Activated CD4-positive, alpha-beta memory T cell treated with anti-CD3 and anti-CD28 coated beads, Interleukin-2, amount 10 ng/mL, durations not matched to agents 7 days and 5 days (primary cell): ENCODE measurements around the gene OR10K1. TPM values are rescaled to one million over a fixed set of nuclear protein-coding genes. Genes with fewer than 3 reads are reported as not detected.
"Not testable (repeated sequence)": the region's sequence is repeated elsewhere in the genome, so short reads cannot be mapped to it uniquely, and the experiment has no call there.

ENCODE experiments used
- CTCF ChIA-PET: fragments of 350-600 bp; sonication (Branson Sonifier 250); formaldehyde crosslinking; loops from one replicate; lab custom pipeline; 2021; ENCODE audit warnings: antibody characterized with exemption, inconsistent platforms; lab: Charles Lee
- POLR2A ChIA-PET: fragments of 350-600 bp; sonication (Branson Sonifier 250); formaldehyde crosslinking; loops from one replicate; lab custom pipeline; 2021; ENCODE audit warnings: antibody characterized with exemption; lab: Charles Lee
- DNase-seq: peaks from one replicate; pipeline ENCODE4 v3.0.0-alpha.2; 2020
- H3K27ac Mint-ChIP-seq: one replicate; pipeline ENCODE4 v1.8.0; 2021; ENCODE audit warnings: mild to moderate bottlenecking, mixed read lengths
- H3K27me3 Mint-ChIP-seq: one replicate; pipeline ENCODE4 v1.8.0; 2021; ENCODE audit warnings: mixed read lengths
- H3K36me3 Mint-ChIP-seq: one replicate; pipeline ENCODE4 v1.8.0; 2021; ENCODE audit warnings: low read depth, mixed read lengths
- H3K4me1 Mint-ChIP-seq: one replicate; pipeline ENCODE4 v1.8.0; 2021; ENCODE audit warnings: mixed read lengths
- H3K4me3 Mint-ChIP-seq: one replicate; pipeline ENCODE4 v1.8.0; 2021; ENCODE audit warnings: mild to moderate bottlenecking, mixed read lengths
- H3K9me3 Mint-ChIP-seq: one replicate; pipeline ENCODE4 v1.8.0; 2021; ENCODE audit warnings: mixed read lengths
- total RNA-seq, 2 experiments: library from RNA; stranded (reverse); gene quantifications; one replicate each; pipeline ENCODE4 v1.2.3, GENCODE V29; 2021

The OR10K1 gene
- not detected for total RNA-seq

GRCh38 chr1:158461534-158461933, at the start of gene OR10K1:
Gene OR10K1 (plus strand): TSS chr1:158461834. CDS start chr1:158465562, 3,728 bp downstream.
- Mint-ChIP-seq H3K4me3 (no peak within 1 kb of the TSS), H3K4me1 (no peaks in the 10 kb centered on the region), H3K36me3 (no peaks in the 10 kb centered on the region), H3K27me3 (peaks cover 13% of the 10 kb centered on the region), H3K9me3 (no peaks in the 10 kb centered on the region), H3K27ac (no peak within 1 kb of the TSS)
- no peak for DNase-seq
- CTCF ChIA-PET = no interaction called here
- POLR2A ChIA-PET = no interaction called here

DNA sequence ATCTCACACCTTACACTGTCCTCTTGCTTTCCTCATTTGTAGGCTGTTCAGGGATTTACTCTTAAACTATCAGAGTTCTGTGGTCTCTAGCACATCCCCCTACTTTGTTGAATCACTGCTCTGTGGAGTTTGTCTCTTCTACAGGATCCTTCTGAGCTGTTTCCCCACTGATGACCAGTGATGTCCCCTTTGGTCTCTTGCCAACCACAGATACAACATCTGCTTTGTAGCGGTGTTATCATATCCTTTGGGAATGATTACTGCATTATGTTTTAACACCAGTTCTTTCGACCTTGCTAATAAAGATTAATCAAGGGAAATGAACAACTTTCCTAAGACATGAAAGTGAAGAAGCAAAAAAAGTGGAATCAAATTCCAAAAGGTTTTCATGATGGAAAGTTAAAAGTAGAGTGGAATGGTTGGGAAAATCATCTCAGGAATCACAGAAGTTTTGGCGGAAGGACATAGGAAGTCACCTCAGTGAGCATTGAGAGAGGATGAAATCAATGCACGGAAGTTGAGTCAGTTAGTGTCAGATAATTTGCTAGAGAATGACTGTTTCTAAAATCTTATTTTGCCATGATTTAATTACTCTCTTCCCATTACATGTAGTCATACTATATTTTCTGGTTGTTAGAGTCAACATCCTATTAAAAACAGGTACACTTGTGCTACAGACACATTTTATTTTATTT, 46.8 kb upstream of the OR10K1 start:
- H3K27me3 Mint-ChIP-seq = peaks cover 3% of the 10 kb centered on the region
- H3K4me1 Mint-ChIP-seq = no peaks in the 10 kb centered on the region
- H3K9me3 Mint-ChIP-seq = no peaks in the 10 kb centered on the region
- no peak for DNase-seq
- H3K36me3 Mint-ChIP-seq = no peaks in the 10 kb centered on the region
- ChIA-PET CTCF (no interaction called here), POLR2A (interaction anchor here (0.8 kb wide), 1 partner anchor 10 kb away, joined by 3 read pairs; no protein-coding TSS in a partner anchor)
- no peak overlapping the region for H3K4me3 Mint-ChIP-seq
- H3K27ac Mint-ChIP-seq = no peak overlapping the region

- Mint-ChIP-seq H3K9me3 (no peaks in the 10 kb centered on the region), H3K27ac (no peak overlapping the region), H3K4me1 (no peaks in the 10 kb centered on the region), H3K36me3 (no peaks in the 10 kb centered on the region), H3K27me3 (peaks cover 3% of the 10 kb centered on the region), H3K4me3 (no peak overlapping the region)
- ChIA-PET POLR2A (no interaction called here), CTCF (no interaction called here)
- no peak for DNase-seq
Observed at GRCh38 chr1:158417586-158417985, 44.0 kb upstream of the OR10K1 start.

- Mint-ChIP-seq H3K4me3 (no peak overlapping the region), H3K36me3 (no peaks in the 10 kb centered on the region), H3K27ac (no peak overlapping the region), H3K4me1 (no peaks in the 10 kb centered on the region), H3K9me3 (no peaks in the 10 kb centered on the region), H3K27me3 (no peaks in the 10 kb centered on the region)
- CTCF ChIA-PET = no interaction called here
- no peak for DNase-seq
- POLR2A ChIA-PET = no interaction called here
Observed at GRCh38 chr1:158422212-158422611, 39.4 kb upstream of the OR10K1 start.

- CTCF ChIA-PET = no interaction called here
- Mint-ChIP-seq H3K4me1 (no peaks in the 10 kb centered on the region), H3K27ac (no peak overlapping the region), H3K4me3 (no peak overlapping the region), H3K9me3 (peaks cover 7% of the 10 kb centered on the region), H3K27me3 (no peaks in the 10 kb centered on the region), H3K36me3 (no peaks in the 10 kb centered on the region)
- POLR2A ChIA-PET = no interaction called here
- no peak for DNase-seq
Observed at GRCh38 chr1:158425027-158425426, 36.6 kb upstream of the OR10K1 start.

GRCh38 chr1:158426137-158426536, 35.5 kb upstream of the OR10K1 start, which contains the start of gene OR10K2:
Gene OR10K2 (minus strand): TSS chr1:158426237. CDS start chr1:158420866, 5,371 bp downstream.
- POLR2A ChIA-PET = no interaction called here
- no peaks in the 10 kb centered on the region for H3K36me3 Mint-ChIP-seq
- CTCF ChIA-PET = no interaction called here

DNA sequence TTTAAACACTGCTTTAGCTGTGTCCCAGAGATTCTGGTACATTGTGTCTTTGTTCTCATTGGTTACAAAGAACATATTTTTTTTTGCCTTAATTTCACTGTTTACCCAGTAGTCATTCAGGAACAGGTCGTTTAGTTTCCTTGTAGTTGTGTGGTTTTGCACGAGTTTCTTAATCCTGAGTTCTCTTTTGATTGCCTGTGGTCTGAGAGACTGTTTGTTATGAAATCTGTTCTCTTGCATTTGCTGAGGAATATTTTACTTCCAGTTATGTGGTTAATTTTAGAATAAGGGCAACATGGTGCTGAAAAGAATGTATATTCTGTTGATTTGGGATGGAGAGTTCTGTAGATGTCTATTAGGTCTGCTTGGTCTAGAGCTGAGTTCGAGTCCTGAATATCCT, 31.5 kb upstream of the OR10K1 start:
- DNase-seq, H3K27me3 Mint-ChIP-seq, H3K27ac Mint-ChIP-seq, H3K9me3 Mint-ChIP-seq, H3K4me3 Mint-ChIP-seq, H3K4me1 Mint-ChIP-seq, H3K36me3 Mint-ChIP-seq, POLR2A ChIA-PET, CTCF ChIA-PET: not testable (repeated sequence)

More at GRCh38 chr1:158426137-158426536, 35.5 kb upstream of the OR10K1 start, which contains the start of gene OR10K2:
- no peak within 1 kb of the TSS for H3K27ac Mint-ChIP-seq
- no peaks in the 10 kb centered on the region for H3K27me3 Mint-ChIP-seq
- H3K4me3 Mint-ChIP-seq = no peak within 1 kb of the TSS
- no peak for DNase-seq
- peaks cover 7% of the 10 kb centered on the region for H3K9me3 Mint-ChIP-seq
- no peaks in the 10 kb centered on the region for H3K4me1 Mint-ChIP-seq

GRCh38 chr1:158434741-158435140, 26.9 kb upstream of the OR10K1 start:
- no peaks in the 10 kb centered on the region for H3K9me3 Mint-ChIP-seq
- peaks cover 16% of the 10 kb centered on the region for H3K27me3 Mint-ChIP-seq
- CTCF ChIA-PET = no interaction called here
- POLR2A ChIA-PET = no interaction called here
- no peaks in the 10 kb centered on the region for H3K36me3 Mint-ChIP-seq
- H3K4me1 Mint-ChIP-seq = no peaks in the 10 kb centered on the region
- H3K4me3 Mint-ChIP-seq = no peak overlapping the region
- DNase-seq = no peak
- no peak overlapping the region for H3K27ac Mint-ChIP-seq

GRCh38 chr1:158445376-158445775, 16.3 kb upstream of the OR10K1 start:
- ChIA-PET CTCF (no interaction called here), POLR2A (no interaction called here)
- no peaks in the 10 kb centered on the region for H3K4me1 Mint-ChIP-seq
- peaks cover 9% of the 10 kb centered on the region for H3K27me3 Mint-ChIP-seq
- no peak overlapping the region for H3K27ac Mint-ChIP-seq
- no peaks in the 10 kb centered on the region for H3K9me3 Mint-ChIP-seq
- H3K36me3 Mint-ChIP-seq = no peaks in the 10 kb centered on the region
- H3K4me3 Mint-ChIP-seq = no peak overlapping the region
- DNase-seq = no peak

DNA sequence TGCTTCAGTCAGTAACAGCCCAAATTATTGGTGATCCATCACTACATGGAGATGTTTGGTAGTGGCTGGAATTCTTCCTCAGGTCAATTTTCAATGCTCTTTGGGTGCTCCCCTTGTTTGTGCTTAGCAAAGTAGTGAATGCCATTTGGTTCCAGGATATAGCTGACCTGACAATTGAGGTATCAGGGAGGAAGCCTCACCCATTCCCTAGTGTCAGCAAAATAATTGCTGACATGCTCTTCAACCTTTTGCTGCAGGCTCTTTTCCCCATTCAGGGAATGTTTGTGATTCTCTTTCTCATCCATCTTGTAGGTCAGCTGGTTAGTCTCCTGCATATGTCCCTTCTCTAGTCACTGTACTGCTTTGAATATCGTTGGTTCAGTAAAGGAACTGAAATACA, 7.1 kb upstream of the OR10K1 start:
- ChIA-PET POLR2A (no interaction called here), CTCF (no interaction called here)
- no peak for DNase-seq
- Mint-ChIP-seq H3K4me1 (no peaks in the 10 kb centered on the region), H3K36me3 (no peaks in the 10 kb centered on the region), H3K27me3 (peaks cover 19% of the 10 kb centered on the region), H3K9me3 (no peaks in the 10 kb centered on the region), H3K27ac (no peak overlapping the region), H3K4me3 (no peak overlapping the region)

DNA sequence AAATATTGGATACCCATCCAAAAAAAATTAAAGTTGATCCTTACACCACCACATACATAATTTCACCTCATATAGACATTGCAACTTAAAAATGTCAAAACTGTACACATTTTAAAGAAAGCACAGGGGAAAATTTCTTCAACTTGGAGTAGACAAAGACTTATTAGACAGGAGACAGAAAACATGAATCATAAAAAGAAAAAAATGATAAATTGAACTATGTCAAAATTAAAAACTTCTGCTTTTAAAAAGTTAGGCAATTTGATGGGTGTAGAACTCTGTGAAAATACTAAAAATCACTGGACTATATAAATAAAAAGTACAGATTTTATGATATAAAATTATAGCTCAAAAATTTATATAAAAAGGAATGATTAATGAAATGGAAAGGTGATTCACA, 4.4 kb upstream of the OR10K1 start:
- no peak overlapping the region for H3K4me3 Mint-ChIP-seq
- H3K27me3 Mint-ChIP-seq = peaks cover 18% of the 10 kb centered on the region
- DNase-seq = no peak
- H3K36me3 Mint-ChIP-seq = no peaks in the 10 kb centered on the region
- ChIA-PET POLR2A (no interaction called here), CTCF (no interaction called here)
- no peaks in the 10 kb centered on the region for H3K9me3 Mint-ChIP-seq
- no peak overlapping the region for H3K27ac Mint-ChIP-seq
- no peaks in the 10 kb centered on the region for H3K4me1 Mint-ChIP-seq

DNA sequence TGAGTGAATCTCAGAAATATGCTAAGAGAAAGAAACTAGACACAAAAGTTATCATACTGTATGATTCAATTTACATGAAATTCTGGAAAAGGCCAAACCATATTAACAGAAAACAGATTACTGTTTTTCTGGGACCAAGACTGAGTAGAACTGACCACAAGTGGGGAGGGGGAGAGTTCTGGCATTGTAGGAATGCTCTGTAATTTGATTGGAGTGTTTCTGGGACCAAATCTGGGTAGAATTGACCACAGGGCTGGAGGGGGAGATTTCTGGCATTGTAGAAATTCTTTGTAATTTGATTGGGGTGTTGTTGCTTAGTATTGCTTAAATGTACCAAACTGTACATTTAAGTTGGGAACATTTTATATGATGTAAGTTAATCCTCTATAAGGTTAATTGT, 3.4 kb upstream of the OR10K1 start:
- Mint-ChIP-seq H3K4me3 (no peak overlapping the region), H3K36me3 (no peaks in the 10 kb centered on the region), H3K27ac (no peak overlapping the region), H3K9me3 (no peaks in the 10 kb centered on the region), H3K4me1 (no peaks in the 10 kb centered on the region), H3K27me3 (peaks cover 17% of the 10 kb centered on the region)
- no peak for DNase-seq
- POLR2A ChIA-PET = no interaction called here
- CTCF ChIA-PET = no interaction called here

GRCh38 chr1:158471920-158472319, 10.3 kb downstream of the OR10K1 start, which contains the start of gene OR10R2:
Gene OR10R2 (plus strand): TSS chr1:158472220. CDS start chr1:158472326, 106 bp downstream.
- DNase-seq = no peak
- Mint-ChIP-seq H3K27ac (no peak within 1 kb of the TSS), H3K27me3 (peaks cover 4% of the 10 kb centered on the region), H3K4me3 (no peak within 1 kb of the TSS), H3K9me3 (no peaks in the 10 kb centered on the region), H3K4me1 (no peaks in the 10 kb centered on the region), H3K36me3 (no peaks in the 10 kb centered on the region)
- CTCF ChIA-PET = no interaction called here
- POLR2A ChIA-PET = no interaction called here

DNA sequence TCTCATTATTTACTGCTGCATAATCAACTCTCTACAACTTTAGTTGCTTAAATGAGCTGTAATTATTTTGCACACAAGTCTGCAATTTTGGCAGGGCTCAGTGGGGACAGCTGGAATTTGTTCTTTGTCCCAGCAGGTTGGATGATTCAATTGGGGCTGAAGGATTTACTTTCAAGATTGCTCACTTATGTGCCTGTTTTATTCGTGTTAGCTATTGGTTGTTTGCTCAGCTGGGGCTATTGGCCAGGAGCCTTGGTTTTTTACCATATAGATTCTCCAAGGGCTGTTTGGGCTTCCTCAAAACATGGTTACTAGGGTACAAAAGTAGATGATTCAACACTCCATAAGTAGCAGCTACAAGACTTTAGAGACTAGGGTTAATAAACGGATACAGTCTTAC, 23.8 kb downstream of the OR10K1 start:
- ChIA-PET CTCF (no interaction called here), POLR2A (no interaction called here)
- Mint-ChIP-seq H3K4me3 (no peak overlapping the region), H3K27me3 (peaks cover 19% of the 10 kb centered on the region), H3K4me1 (no peaks in the 10 kb centered on the region), H3K9me3 (no peaks in the 10 kb centered on the region), H3K27ac (no peak overlapping the region), H3K36me3 (no peaks in the 10 kb centered on the region)
- no peak for DNase-seq
